ENCODE measurements around the gene CD8B. TPM values are rescaled to one million over a fixed set of nuclear protein-coding genes. Genes with fewer than 3 reads are reported as not detected.

Gene CD8B
- total RNA-seq, 8 experiments from 2014 or later: 0.25 to 0.43 TPM; not detected in 6

GRCh38 chr2:86788881-86789686 lies 72.6 kb downstream of the CD8B start:
- Histone ChIP-seq H3K27ac (no peak overlapping the region), H3K4me3 (peak overlapping the region in 1 of 5 donors; percentile 4), H3K4me1 (replicated peaks in 1 of 2) (peaks cover 0 to 15% of the 10 kb centered on the region in 2 donors)
- peak in 2 of 8 experiments; percentile 28 to 35 for ATAC-seq (replicated peaks in 6 of 8)
- 0 to 40% (median 4%) methylated on average over 1 to 14 of the region's 64 CpGs; no CpG with 5 or more reads in 5 of the 10 experiments for WGBS, 10 experiments
- in situ Hi-C loops (cut with MboI; ENCODE audit: low pct_unique_long_range_greater_than_20kb in 2 of 9, low sequenced_read_pairs in 9 of 9, unreplicated experiment in 9 of 9): no loop called here

- ATAC-seq (replicated peaks in 6 of 8): no peak
- in situ Hi-C loops (cut with MboI; ENCODE audit: low pct_unique_long_range_greater_than_20kb in 2 of 9, low sequenced_read_pairs in 9 of 9, unreplicated experiment in 9 of 9): no loop called here
- WGBS, 10 experiments: 20 to 82% (median 67%) methylated on average over 1 to 6 of the region's 7 CpGs; no CpG with 5 or more reads in 1 of the 10 experiments
- Histone ChIP-seq H3K27ac (no peak overlapping the region), H3K4me1 (replicated peaks in 1 of 2) (peaks cover 0 to 15% of the 10 kb centered on the region in 2 donors), H3K4me3 (no peak overlapping the region)
Measured at GRCh38 chr2:86788165-86788564, 73.5 kb downstream of the CD8B start.

GRCh38 chr2:86787736-86788135 lies 74.0 kb downstream of the CD8B start:
- H3K4me1 ChIP-seq (replicated peaks in 1 of 2): peaks cover 0 to 15% of the 10 kb centered on the region in 2 donors
- no peak overlapping the region for H3K27ac ChIP-seq
- whole genome bisulfite sequencing, 10 experiments: 0 to 40% (median 13%) methylated on average over 1 to 2 of the region's 2 CpGs; no CpG with 5 or more reads in 2 of the 10 experiments
- H3K4me3 ChIP-seq: no peak overlapping the region
- ATAC-seq (replicated peaks in 6 of 8): peak in 3 of 8 experiments; percentile 21 to 47 (median 31)
- in situ Hi-C loops (cut with MboI; ENCODE audit: low pct_unique_long_range_greater_than_20kb in 2 of 9, low sequenced_read_pairs in 9 of 9, unreplicated experiment in 9 of 9): no loop called here

GRCh38 chr2:86786001-86786536 lies 75.6 kb downstream of the CD8B start:
- no peak for ATAC-seq (replicated peaks in 6 of 8)
- in situ Hi-C loops (cut with MboI; ENCODE audit: low pct_unique_long_range_greater_than_20kb in 2 of 9, low sequenced_read_pairs in 9 of 9, unreplicated experiment in 9 of 9): no loop called here
- WGBS, 10 experiments: 20 to 100% (median 64%) methylated on average over 1 to 5 of the region's 10 CpGs; no CpG with 5 or more reads in 2 of the 10 experiments

GRCh38 chr2:86785456-86785855 lies 76.2 kb downstream of the CD8B start:
- no peak overlapping the region for H3K27ac ChIP-seq
- no peak overlapping the region for H3K4me3 ChIP-seq
- in situ Hi-C loops (cut with MboI; ENCODE audit: low pct_unique_long_range_greater_than_20kb in 2 of 9, low sequenced_read_pairs in 9 of 9, unreplicated experiment in 9 of 9): no loop called here
- no peak for ATAC-seq (replicated peaks in 6 of 8)
- WGBS, 10 experiments: 48 to 100% (median 78%) methylated on average over 1 to 9 of the region's 9 CpGs; no CpG with 5 or more reads in 2 of the 10 experiments
- peaks cover 0 to 12% of the 10 kb centered on the region in 2 donors for H3K4me1 ChIP-seq (replicated peaks in 1 of 2)

More at GRCh38 chr2:86786001-86786536, 75.6 kb downstream of the CD8B start:
- no peak overlapping the region for H3K27ac ChIP-seq
- no peak overlapping the region for H3K4me3 ChIP-seq
- H3K4me1 ChIP-seq (replicated peaks in 1 of 2): peaks cover 0 to 13% of the 10 kb centered on the region in 2 donors

GRCh38 chr2:86783615-86784339 lies 77.9 kb downstream of the CD8B start:
- Histone ChIP-seq H3K4me3 (no peak overlapping the region), H3K4me1 (replicated peaks in 1 of 2) (no peaks in the 10 kb centered on the region), H3K27ac (no peak overlapping the region)
- WGBS, 10 experiments: 26 to 84% (median 70%) methylated on average over 3 to 8 of the region's 8 CpGs; no CpG with 5 or more reads in 1 of the 10 experiments
- no peak for ATAC-seq (replicated peaks in 6 of 8)
- in situ Hi-C loops (cut with MboI; ENCODE audit: low pct_unique_long_range_greater_than_20kb in 2 of 9, low sequenced_read_pairs in 9 of 9, unreplicated experiment in 9 of 9): no loop called here

GRCh38 chr2:86782748-86783147 lies 78.9 kb downstream of the CD8B start:
- in situ Hi-C loops (cut with MboI; ENCODE audit: low pct_unique_long_range_greater_than_20kb in 2 of 9, low sequenced_read_pairs in 9 of 9, unreplicated experiment in 9 of 9): no loop called here
- WGBS, 10 experiments: 53 to 100% (median 90%) methylated on average over 1 to 6 of the region's 7 CpGs; no CpG with 5 or more reads in 3 of the 10 experiments

GRCh38 chr2:86781363-86781762 lies 80.3 kb downstream of the CD8B start:
- H3K4me3 ChIP-seq: no peak overlapping the region
- H3K27ac ChIP-seq: no peak overlapping the region
- H3K4me1 ChIP-seq (replicated peaks in 1 of 2): no peaks in the 10 kb centered on the region
- ATAC-seq (replicated peaks in 6 of 8): no peak
- in situ Hi-C loops (cut with MboI; ENCODE audit: low pct_unique_long_range_greater_than_20kb in 2 of 9, low sequenced_read_pairs in 9 of 9, unreplicated experiment in 9 of 9): no loop called here
- WGBS, 10 experiments: 55 to 100% (median 91%) methylated on average over 1 to 7 of the region's 9 CpGs

More at GRCh38 chr2:86782748-86783147, 78.9 kb downstream of the CD8B start:
- ATAC-seq (replicated peaks in 6 of 8): no peak
- Histone ChIP-seq H3K4me3 (no peak overlapping the region), H3K4me1 (replicated peaks in 1 of 2) (no peaks in the 10 kb centered on the region), H3K27ac (no peak overlapping the region)

- in situ Hi-C loops (cut with MboI; ENCODE audit: low pct_unique_long_range_greater_than_20kb in 2 of 9, low sequenced_read_pairs in 9 of 9, unreplicated experiment in 9 of 9): no loop called here
- 37 to 100% (median 79%) methylated on average over 1 to 3 of the region's 3 CpGs; no CpG with 5 or more reads in 1 of the 10 experiments for WGBS, 10 experiments
- Histone ChIP-seq H3K4me1 (replicated peaks in 1 of 2) (no peaks in the 10 kb centered on the region), H3K4me3 (no peak overlapping the region), H3K27ac (no peak overlapping the region)
- ATAC-seq (replicated peaks in 6 of 8): no peak
Measured at GRCh38 chr2:86779971-86780370, 81.7 kb downstream of the CD8B start.

- Histone ChIP-seq H3K4me1 (replicated peaks in 1 of 2) (no peaks in the 10 kb centered on the region), H3K4me3 (no peak overlapping the region), H3K27ac (no peak overlapping the region)
- WGBS, 10 experiments: 0 to 100% (median 63%) methylated on average over 1 to 2 of the region's 2 CpGs; no CpG with 5 or more reads in 2 of the 10 experiments
- peak in 2 of 8 experiments; percentile 59 to 65 for ATAC-seq (replicated peaks in 6 of 8)
- in situ Hi-C loops (cut with MboI; ENCODE audit: low pct_unique_long_range_greater_than_20kb in 2 of 9, low sequenced_read_pairs in 9 of 9, unreplicated experiment in 9 of 9): no loop called here
Measured at GRCh38 chr2:86778957-86779356, 82.7 kb downstream of the CD8B start.

- no peak overlapping the region for H3K27ac ChIP-seq
- no peaks in the 10 kb centered on the region for H3K4me1 ChIP-seq (replicated peaks in 1 of 2)
- WGBS, 10 experiments: 51 to 100% (median 89%) methylated on average over 1 to 7 of the region's 7 CpGs; no CpG with 5 or more reads in 2 of the 10 experiments
- H3K4me3 ChIP-seq: no peak overlapping the region
- no peak for ATAC-seq (replicated peaks in 6 of 8)
- in situ Hi-C loops (cut with MboI; ENCODE audit: low pct_unique_long_range_greater_than_20kb in 2 of 9, low sequenced_read_pairs in 9 of 9, unreplicated experiment in 9 of 9): no loop called here
Measured at GRCh38 chr2:86776532-86776931, 85.2 kb downstream of the CD8B start.

- H3K4me3 ChIP-seq: no peak overlapping the region
- no peaks in the 10 kb centered on the region for H3K4me1 ChIP-seq (replicated peaks in 1 of 2)
- WGBS, 10 experiments: 0 to 87% (median 70%) methylated on average over 1 to 4 of the region's 4 CpGs; no CpG with 5 or more reads in 1 of the 10 experiments
- no peak overlapping the region for H3K27ac ChIP-seq
- no peak for ATAC-seq (replicated peaks in 6 of 8)
- in situ Hi-C loops (cut with MboI; ENCODE audit: low pct_unique_long_range_greater_than_20kb in 2 of 9, low sequenced_read_pairs in 9 of 9, unreplicated experiment in 9 of 9): no loop called here
Measured at GRCh38 chr2:86775338-86775737, 86.3 kb downstream of the CD8B start.

GRCh38 chr2:86774862-86775261 lies 86.8 kb downstream of the CD8B start:
- H3K4me1 ChIP-seq (replicated peaks in 1 of 2): no peaks in the 10 kb centered on the region
- no peak for ATAC-seq (replicated peaks in 6 of 8)
- 0 to 93% (median 78%) methylated on average over 1 to 5 of the region's 5 CpGs; no CpG with 5 or more reads in 1 of the 10 experiments for WGBS, 10 experiments

More at GRCh38 chr2:86774862-86775261, 86.8 kb downstream of the CD8B start:
- Histone ChIP-seq H3K27ac (no peak overlapping the region), H3K4me3 (no peak overlapping the region)
- in situ Hi-C loops (cut with MboI; ENCODE audit: low pct_unique_long_range_greater_than_20kb in 2 of 9, low sequenced_read_pairs in 9 of 9, unreplicated experiment in 9 of 9): no loop called here
